D721Med (cell line): Measurements from ENCODE around the gene DMBX1.

ENCODE experiments used
- DNase-seq: peaks from one replicate; pipeline ENCODE4 v3.0.0; 2011; ENCODE audit warnings: low spot score; ENCODE audit not compliant: insufficient read length
- FAIRE-seq: peaks from 2 replicates; lab custom pipeline; 2011; peaks lifted over from hg19 to GRCh38; lab: Jason Lieb, UNC
- TF ChIP-seq, protein P1 (sequence below): IDR thresholded peaks from 2 replicates; pipeline ENCODE4 v1.5.1; 2012; ENCODE audit warnings: mild to moderate bottlenecking, control low read depth; ENCODE audit not compliant: insufficient read depth; ENCODE audit errors: missing control alignments

The DMBX1 gene

DNA sequence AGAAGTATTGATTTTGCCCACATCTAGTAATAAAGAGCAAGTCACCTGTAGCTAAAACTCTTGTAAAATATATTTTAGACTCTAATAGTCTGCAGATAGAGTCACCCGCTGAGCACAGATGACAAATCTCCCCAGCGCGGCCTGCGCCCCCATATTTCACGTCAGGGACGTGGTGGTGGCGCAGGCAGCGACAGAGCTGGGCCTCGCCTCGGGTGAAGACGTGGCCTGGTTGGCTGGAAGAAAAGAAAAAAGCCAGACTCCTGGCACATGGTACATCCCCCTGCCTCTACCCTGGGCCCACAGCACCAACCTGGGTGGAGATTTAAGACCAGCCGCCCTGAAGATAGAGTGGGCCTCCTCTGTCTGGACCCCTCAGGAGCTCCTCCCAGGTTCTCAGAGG, 6.0 kb upstream of the DMBX1 start:
- DNase-seq: no peak
- FAIRE-seq: no peak
- TF ChIP-seq, protein P1, sequence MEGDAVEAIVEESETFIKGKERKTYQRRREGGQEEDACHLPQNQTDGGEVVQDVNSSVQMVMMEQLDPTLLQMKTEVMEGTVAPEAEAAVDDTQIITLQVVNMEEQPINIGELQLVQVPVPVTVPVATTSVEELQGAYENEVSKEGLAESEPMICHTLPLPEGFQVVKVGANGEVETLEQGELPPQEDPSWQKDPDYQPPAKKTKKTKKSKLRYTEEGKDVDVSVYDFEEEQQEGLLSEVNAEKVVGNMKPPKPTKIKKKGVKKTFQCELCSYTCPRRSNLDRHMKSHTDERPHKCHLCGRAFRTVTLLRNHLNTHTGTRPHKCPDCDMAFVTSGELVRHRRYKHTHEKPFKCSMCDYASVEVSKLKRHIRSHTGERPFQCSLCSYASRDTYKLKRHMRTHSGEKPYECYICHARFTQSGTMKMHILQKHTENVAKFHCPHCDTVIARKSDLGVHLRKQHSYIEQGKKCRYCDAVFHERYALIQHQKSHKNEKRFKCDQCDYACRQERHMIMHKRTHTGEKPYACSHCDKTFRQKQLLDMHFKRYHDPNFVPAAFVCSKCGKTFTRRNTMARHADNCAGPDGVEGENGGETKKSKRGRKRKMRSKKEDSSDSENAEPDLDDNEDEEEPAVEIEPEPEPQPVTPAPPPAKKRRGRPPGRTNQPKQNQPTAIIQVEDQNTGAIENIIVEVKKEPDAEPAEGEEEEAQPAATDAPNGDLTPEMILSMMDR: no peak

DNA sequence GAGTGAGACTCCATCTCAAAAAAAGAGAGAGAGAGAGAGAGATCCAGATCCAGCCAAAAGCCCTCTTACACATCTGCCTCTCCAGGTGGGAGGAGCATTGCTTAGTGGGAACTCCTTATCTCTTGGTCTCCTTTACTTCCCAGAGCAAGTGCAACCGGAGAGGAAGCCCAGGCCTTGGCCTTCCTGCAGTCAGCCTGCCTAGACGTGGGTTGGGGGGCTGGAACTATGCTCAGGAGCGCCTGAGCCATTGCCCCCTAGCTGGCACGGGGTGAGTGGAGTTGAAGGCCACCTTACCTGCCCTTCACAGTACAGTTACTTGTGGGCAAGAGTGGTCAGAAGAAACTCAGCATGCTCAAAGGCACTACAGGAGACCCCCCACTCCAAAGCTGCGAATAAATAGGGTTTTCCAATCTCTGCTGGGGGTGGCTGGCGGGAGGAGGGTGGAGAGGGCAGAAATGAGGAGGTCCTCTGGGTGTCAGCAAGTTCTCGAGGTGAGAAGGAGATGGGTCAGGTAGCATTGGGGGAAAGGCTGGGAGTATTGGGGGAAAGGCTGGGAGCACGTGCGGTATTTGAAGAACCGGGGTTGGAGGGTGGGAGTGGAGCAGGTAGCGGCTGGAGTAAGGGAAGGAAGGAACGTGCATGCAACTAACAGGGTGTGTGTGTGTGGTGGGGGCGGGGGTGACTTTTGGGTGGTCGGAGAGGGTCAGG, 4.7 kb upstream of the DMBX1 start:
- DNase-seq (no peak), FAIRE-seq (no peak)
- TF ChIP-seq, protein P1: no peak

DNA sequence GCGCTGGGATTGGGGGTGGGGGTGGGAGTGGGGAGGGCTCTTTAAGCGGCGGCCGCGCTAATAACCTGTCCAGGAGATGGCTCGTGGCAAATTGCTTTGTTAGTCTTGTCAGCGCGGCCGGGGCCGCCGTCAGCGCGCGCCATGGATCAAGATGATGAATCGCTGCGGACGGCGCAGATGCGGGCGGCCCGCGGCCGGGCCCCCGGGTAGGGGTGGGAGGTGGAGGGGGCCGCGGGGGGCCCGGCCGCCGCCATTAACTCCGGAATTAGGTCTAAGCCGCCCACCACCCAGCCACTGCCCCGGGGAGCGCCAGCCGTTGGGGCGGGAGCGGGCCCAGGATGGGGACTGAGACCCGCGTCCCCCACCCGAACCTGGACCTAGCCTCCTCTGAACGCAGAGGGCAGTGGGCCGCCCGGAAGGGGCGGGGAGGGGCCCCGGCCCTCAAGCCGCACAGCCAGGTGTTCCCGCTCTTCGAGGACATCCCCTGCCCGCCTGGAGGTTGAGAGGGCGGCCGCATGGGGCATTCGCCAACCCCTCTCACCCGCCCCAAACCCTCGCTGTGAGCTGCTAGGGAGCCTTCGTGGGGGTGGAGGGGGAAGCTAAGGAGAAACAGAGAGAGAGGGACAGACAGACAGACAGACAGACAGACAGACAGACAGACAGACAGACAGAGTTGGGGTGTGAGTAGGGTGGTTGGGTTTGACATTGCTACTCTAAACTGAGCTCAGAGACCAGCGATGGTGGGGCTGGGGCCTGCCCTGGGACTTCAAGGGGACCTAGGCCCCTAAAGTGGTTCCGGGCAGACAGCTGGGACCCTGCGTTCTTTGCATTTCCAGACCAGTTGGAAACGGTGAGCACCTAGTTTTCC, 3.8 kb upstream of the DMBX1 start:
- TF ChIP-seq, protein P1: no peak
- FAIRE-seq (no peak), DNase-seq (no peak)

DNA sequence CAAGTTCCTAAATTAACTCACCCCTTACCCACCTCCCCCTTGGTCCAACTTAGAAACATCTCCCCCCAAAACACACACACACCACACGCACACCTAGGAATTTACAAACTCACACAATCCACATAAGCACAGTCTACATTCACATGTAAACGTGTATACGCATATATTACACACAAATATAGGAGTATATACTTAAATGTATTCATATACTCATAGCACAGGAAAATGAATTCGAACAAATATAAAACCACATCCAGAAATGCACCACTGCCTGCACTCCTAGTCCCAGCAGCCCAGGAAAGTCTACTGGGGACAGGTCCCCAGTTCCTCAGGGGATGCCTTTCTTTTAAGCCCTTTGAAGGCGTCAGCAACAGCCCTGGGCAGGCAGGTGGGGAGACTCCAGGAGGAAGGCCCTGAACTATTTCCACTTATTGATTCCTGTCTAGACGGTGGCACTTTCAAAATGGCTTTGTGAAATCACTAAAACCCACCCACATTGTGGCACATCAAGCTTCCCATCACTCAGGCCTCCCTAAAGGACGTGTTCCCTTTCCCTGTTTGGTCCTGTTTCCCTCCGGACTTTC, 3.1 kb upstream of the DMBX1 start:
- no peak for DNase-seq
- TF ChIP-seq, protein P1: no peak
- FAIRE-seq: no peak

DNA sequence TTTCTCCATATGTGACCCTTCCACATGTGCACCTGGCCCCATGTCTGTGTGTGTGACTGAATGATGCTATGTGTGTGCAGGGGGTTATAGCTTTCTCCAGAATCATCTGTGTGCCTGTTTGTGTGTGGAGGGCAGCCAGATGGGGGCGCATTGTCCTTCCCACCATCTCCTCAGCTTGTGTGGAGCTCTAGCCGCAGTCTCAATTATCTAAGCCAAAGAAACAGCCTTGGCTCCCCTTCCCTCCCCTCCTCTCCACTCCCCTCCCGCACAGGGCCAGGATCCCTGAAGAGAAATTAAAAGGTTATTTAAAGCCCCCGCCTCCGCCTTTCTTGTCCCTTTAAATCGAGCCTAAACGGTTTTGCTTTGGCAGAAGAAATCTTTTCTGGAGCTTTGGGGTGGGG, 1.8 kb upstream of the DMBX1 start:
- FAIRE-seq: no peak
- TF ChIP-seq, protein P1: peak; percentile 76
- no peak for DNase-seq

DNA sequence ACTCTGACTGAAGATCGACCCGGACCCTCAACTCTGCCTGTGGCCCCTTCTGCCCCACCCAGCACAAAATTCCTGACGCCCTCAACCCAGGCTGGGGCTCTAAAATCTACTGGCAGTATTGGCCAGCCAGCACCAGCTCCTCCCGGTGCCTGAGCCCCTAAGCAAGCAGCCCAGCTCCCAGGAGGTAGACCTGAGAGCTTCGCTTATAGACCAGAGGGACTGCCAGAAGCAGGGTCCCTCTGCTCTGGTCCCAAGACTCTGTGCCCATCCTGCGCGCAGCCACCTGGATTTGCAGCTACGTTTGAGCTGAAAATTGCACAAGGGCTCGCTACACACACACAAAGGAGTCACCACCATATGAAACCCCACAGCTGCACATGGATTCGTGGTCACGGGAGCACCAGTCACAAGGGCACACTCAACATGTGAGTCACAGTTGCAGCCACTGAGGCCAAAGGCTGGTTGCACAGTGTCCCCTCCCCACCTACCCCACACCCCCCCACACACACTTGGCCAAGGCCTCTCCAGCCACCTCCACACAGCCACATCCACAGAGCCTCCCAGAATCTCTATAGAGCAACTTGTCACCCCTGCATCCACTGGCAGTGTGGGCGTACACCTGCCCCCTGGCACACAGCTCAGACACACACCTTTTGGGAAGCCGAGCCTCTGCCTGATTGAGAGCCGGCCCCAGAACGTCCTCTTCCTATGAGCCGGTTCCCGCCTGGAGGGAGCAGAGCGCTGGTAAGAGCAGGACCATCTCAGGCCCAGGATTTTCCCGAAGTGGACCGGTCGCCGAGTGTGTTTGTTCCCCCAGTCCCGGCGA, 1.1 kb upstream of the DMBX1 start:
- TF ChIP-seq, protein P1: no peak
- FAIRE-seq (no peak), DNase-seq (no peak)
